GM12878 (cell line): ENCODE data around the gene GALNTL6. TPM values are rescaled to one million over a fixed set of nuclear protein-coding genes. Genes with fewer than 3 reads are reported as not detected.

ENCODE experiments used
- ATAC-seq: fragments of 200-7000 bp; cut with Tn5 transposase; 3 replicates; pipeline ENCODE4 v1.9.1; 2020; ENCODE audit warnings: mild to moderate bottlenecking, moderate library complexity
- BruUV-seq: library from RNA; stranded (reverse); fragments of 400-500 nt; replicated peaks from 2 replicates; lab custom pipeline; 2021; lab: Mats Ljungman, UMichigan
- CTCF ChIA-PET: fragments of 300-600 bp; sonication (Branson Sonifier 250); formaldehyde crosslinking; extraction: SDS; loops from one replicate; lab custom pipeline; 2021; ENCODE audit warnings: inconsistent platforms; lab: Yijun Ruan, JAX
- POLR2A ChIA-PET: fragments of 350-600 bp; formaldehyde crosslinking; extraction: SDS; loops from one replicate; lab custom pipeline; 2021; ENCODE audit warnings: inconsistent platforms; lab: Charles Lee
- RAD21 ChIA-PET: fragments of 300-600 bp; sonication (Branson Sonifier 250); formaldehyde crosslinking; loops from one replicate; lab custom pipeline; 2023; ENCODE audit warnings: antibody characterized with exemption; ENCODE audit not compliant: unreplicated experiment; lab: Charles Lee
- SMC1A ChIA-PET: fragments of 300-600 bp; sonication (Branson Sonifier 250); formaldehyde crosslinking; loops from one replicate; lab custom pipeline; 2023; ENCODE audit not compliant: unreplicated experiment, uncharacterized antibody; lab: Charles Lee
- DNase-seq: peaks from one replicate; pipeline ENCODE4 v3.0.0-alpha.2; 2011; ENCODE audit warnings: low read depth, low spot score
- FAIRE-seq: peaks from 3 replicates; lab custom pipeline; 2011; peaks lifted over from hg19 to GRCh38; lab: Jason Lieb, UNC
- H2AFZ ChIP-seq: 2 replicates; pipeline ENCODE4 v1.6.0; 2011; ENCODE audit warnings: low read depth, low read length, control low read depth; ENCODE audit not compliant: control insufficient read depth
- H3K27ac ChIP-seq: 2 replicates; pipeline ENCODE4 v1.5.1; 2011; ENCODE audit warnings: control low read depth; ENCODE audit not compliant: control insufficient read depth, insufficient read depth
- H3K27me3 ChIP-seq, 2 experiments: replicated peaks in 1 of 2; 2 replicates each; pipeline versions ENCODE4 v1.6.0 to v1.6.1; 2011; ENCODE audit warnings: low read length in 1 of 2; ENCODE audit not compliant: control insufficient read depth in 2 of 2, insufficient read depth in 2 of 2
- H3K36me3 ChIP-seq, 2 experiments: 2 replicates each; pipeline ENCODE4 v1.5.1; 2011; ENCODE audit warnings: low read length in 1 of 2; ENCODE audit not compliant: control insufficient read depth in 2 of 2, insufficient read depth in 2 of 2
- H3K4me1 ChIP-seq: 2 replicates; pipeline ENCODE4 v1.6.1; 2011; ENCODE audit warnings: mild to moderate bottlenecking, low read length, moderate library complexity, mixed read lengths; ENCODE audit not compliant: control insufficient read depth, insufficient read depth
- H3K4me2 ChIP-seq: 2 replicates; pipeline ENCODE4 v1.6.0; 2011; ENCODE audit warnings: control low read depth; ENCODE audit not compliant: control insufficient read depth, insufficient read depth
- H3K4me3 ChIP-seq: fragments of 200-600 bp; sonication (generic); 2 replicates; pipeline ENCODE4 v1.5.1; 2016
- H3K79me2 ChIP-seq: 2 replicates; pipeline ENCODE4 v1.6.0; 2011; ENCODE audit warnings: low read length; ENCODE audit not compliant: control insufficient read depth, insufficient read depth
- H3K9ac ChIP-seq: 2 replicates; pipeline ENCODE4 v1.8.0; 2011; ENCODE audit warnings: low read length, control low read depth, mixed read lengths; ENCODE audit not compliant: control insufficient read depth, insufficient read depth
- H3K9me3 ChIP-seq: replicated peaks from 3 replicates; pipeline ENCODE4 v1.5.1; 2011; ENCODE audit warnings: mild to moderate bottlenecking, low read length; ENCODE audit not compliant: control insufficient read depth, insufficient read depth
- H4K20me1 ChIP-seq: 2 replicates; pipeline ENCODE4 v1.6.0; 2011; ENCODE audit not compliant: control insufficient read depth, insufficient read depth
- FOS ChIP-seq: IDR thresholded peaks from 3 replicates; pipeline ENCODE4 v1.6.1; 2011; ENCODE audit warnings: borderline replicate concordance; ENCODE audit not compliant: insufficient read length; ENCODE audit errors: extremely low read depth
- KLF5 ChIP-seq: fragments of 450-650 bp; IDR thresholded peaks from 2 replicates; pipeline ENCODE4 v1.6.1; 2014; ENCODE audit warnings: mild to moderate bottlenecking; ENCODE audit not compliant: partially characterized antibody
- POLR2AphosphoS2 ChIP-seq: IDR thresholded peaks from 2 replicates; pipeline ENCODE4 v1.6.1; 2011; ENCODE audit warnings: low read depth, mild to moderate bottlenecking, low read length, improper control_type of control experiment, moderate library complexity
- POLR2AphosphoS5 ChIP-seq: IDR thresholded peaks from 2 replicates; pipeline ENCODE4 v1.6.1; 2011; ENCODE audit warnings: mild to moderate bottlenecking, low read length, inconsistent platforms
- RBBP5 ChIP-seq: fragments of 200-600 bp; sonication (generic); conservative IDR thresholded peaks from 2 replicates; pipeline ENCODE4 v1.6.1; 2016
- SPI1 ChIP-seq: IDR thresholded peaks from 2 replicates; pipeline ENCODE4 v1.6.1; 2011; ENCODE audit warnings: low read depth, mild to moderate bottlenecking, low read length, moderate library complexity, borderline replicate concordance; ENCODE audit not compliant: insufficient read depth
- ZNF207 ChIP-seq: fragments of 450-650 bp; IDR thresholded peaks from 2 replicates; pipeline ENCODE4 v1.6.1; 2014; ENCODE audit warnings: antibody characterized with exemption, mild to moderate bottlenecking, borderline replicate concordance
- ZNF24 ChIP-seq: fragments of 450-650 bp; IDR thresholded peaks from 2 replicates; pipeline ENCODE4 v1.6.1; 2017; ENCODE audit warnings: antibody characterized with exemption, mild to moderate bottlenecking
- ZNF384 ChIP-seq: IDR thresholded peaks from 2 replicates; pipeline ENCODE4 v1.6.1; 2012; ENCODE audit warnings: low read depth, mild to moderate bottlenecking, low read length, improper control_type of control experiment, borderline replicate concordance
- WGBS: methylation state at CpG from one replicate; pipeline ENCODE4 v1.1.6; 2016; ENCODE audit warnings: low lambda C conversion rate; ENCODE audit not compliant: insufficient replicate concordance, insufficient coverage; ENCODE audit errors: missing lambda C conversion rate; 5-methylcytosine and 5-hydroxymethylcytosine counted together
- in situ Hi-C: fragments of 300-500 bp; cut with MboI; formaldehyde crosslinking; loops from 9 replicates; pipeline ENCODE4 v1.14.3; 2018; ENCODE audit warnings: mixed read lengths
- intact Hi-C: fragments of 100-400 bp; cut with micrococcal nuclease; formaldehyde crosslinking; loops from one replicate; pipeline ENCODE4 v1.14.2; 2022; ENCODE audit not compliant: unreplicated experiment
- polyA plus RNA-seq, 11 experiments: library from polyadenylated mRNA; depleted of rRNA in 4 of 11; unstranded in 6 of 11; stranded (reverse) in 5 of 11; fragments of >200 nt; fragmentation: Nextera tagmentation in 4 of 11; fragmentation: Illumina TruSeq in 1 of 11; extraction: Ambion mirVana in 4 of 11; extraction: Trizol in 1 of 11; gene quantifications; 1 replicate in 1 of 11; 2 replicates in 10 of 11; pipeline versions ENCODE4 v1.2.1 to v1.2.3, GENCODE V29; 2011 to 2016; ENCODE audit warnings: inconsistent platforms in 2 of 11, missing spikeins in 2 of 11, low read depth in 1 of 11
- total RNA-seq, 4 experiments: library from RNA; depleted of rRNA in 3 of 4; stranded (reverse); fragments of >200 nt in 3 of 4; fragmentation: Illumina TruSeq in 1 of 4; extraction: Trizol in 1 of 4; gene quantifications; 2 replicates each; pipeline versions ENCODE4 v1.2.1 to v1.2.3, GENCODE V29; 2013 to 2021
- TF ChIP-seq, protein P1 (sequence below): fragments of 450-650 bp; IDR thresholded peaks from 2 replicates; pipeline ENCODE4 v1.6.1; 2017; ENCODE audit warnings: mild to moderate bottlenecking
- TF ChIP-seq, protein P2 (sequence below): IDR thresholded peaks from 2 replicates; pipeline ENCODE4 v1.6.1; 2012; ENCODE audit warnings: low read depth, low read length, improper control_type of control experiment
- TF ChIP-seq, protein P3 (sequence below): IDR thresholded peaks from 2 replicates; pipeline ENCODE4 v1.6.1; 2012; ENCODE audit warnings: mild to moderate bottlenecking, low read depth, low read length
- TF ChIP-seq, protein P4 (sequence below): fragments of 450-650 bp; IDR thresholded peaks from 2 replicates; pipeline ENCODE4 v1.6.1; 2017; ENCODE audit warnings: mild to moderate bottlenecking, moderate library complexity

Gene GALNTL6
- total and polyA plus RNA-seq, 10 of the 15 experiments (the other 5 are each of a cell fraction or from before 2014, with no cell fraction given) = 0.01 to 0.29 TPM; not detected in 8

DNA sequence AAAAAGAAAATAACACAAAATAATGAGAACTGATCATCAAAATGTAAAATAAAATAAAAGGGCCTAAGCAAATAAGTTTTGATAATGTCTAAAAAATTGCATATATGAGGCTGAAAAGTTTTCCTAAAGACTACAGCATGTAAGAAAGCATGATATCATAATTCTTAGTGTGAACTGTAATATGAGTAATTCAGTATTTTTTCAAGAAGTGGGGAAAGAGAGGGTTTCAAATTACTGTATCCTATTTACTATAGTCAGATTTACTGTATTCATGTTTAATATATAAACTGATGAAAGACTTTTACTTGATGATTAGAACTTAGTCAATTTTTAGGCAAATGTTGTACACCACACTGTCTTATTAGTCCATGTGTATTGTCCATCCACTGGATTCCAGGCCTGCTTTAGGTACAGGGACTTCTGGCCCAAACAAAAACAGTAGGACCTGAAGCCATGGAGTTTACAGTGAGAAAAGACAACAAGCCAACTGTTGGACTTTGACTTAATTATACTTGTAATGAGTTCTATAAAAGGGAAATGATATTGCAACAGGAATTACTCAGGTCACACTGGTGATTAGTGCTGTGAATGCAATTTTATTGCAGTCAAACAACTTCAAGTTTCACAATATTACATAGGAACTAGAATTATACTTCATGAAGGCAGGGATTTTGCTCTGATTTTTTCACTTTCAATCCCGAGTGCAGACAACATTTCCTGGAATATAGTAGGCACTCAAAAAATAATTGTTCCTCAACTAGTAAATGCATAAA, 837.7 kb downstream of the GALNTL6 start:
- POLR2A ChIA-PET = no interaction called here
- TF ChIP-seq KLF5 (no peak), ZNF384 (no peak), POLR2AphosphoS2 (no peak), SPI1 (no peak), ZNF24 (no peak), ZNF207 (no peak), RBBP5 (no peak), FOS (no peak), POLR2AphosphoS5 (no peak)
- TF ChIP-seq, protein P1, sequence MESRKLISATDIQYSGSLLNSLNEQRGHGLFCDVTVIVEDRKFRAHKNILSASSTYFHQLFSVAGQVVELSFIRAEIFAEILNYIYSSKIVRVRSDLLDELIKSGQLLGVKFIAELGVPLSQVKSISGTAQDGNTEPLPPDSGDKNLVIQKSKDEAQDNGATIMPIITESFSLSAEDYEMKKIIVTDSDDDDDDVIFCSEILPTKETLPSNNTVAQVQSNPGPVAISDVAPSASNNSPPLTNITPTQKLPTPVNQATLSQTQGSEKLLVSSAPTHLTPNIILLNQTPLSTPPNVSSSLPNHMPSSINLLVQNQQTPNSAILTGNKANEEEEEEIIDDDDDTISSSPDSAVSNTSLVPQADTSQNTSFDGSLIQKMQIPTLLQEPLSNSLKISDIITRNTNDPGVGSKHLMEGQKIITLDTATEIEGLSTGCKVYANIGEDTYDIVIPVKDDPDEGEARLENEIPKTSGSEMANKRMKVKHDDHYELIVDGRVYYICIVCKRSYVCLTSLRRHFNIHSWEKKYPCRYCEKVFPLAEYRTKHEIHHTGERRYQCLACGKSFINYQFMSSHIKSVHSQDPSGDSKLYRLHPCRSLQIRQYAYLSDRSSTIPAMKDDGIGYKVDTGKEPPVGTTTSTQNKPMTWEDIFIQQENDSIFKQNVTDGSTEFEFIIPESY = no peak
- TF ChIP-seq, protein P2, sequence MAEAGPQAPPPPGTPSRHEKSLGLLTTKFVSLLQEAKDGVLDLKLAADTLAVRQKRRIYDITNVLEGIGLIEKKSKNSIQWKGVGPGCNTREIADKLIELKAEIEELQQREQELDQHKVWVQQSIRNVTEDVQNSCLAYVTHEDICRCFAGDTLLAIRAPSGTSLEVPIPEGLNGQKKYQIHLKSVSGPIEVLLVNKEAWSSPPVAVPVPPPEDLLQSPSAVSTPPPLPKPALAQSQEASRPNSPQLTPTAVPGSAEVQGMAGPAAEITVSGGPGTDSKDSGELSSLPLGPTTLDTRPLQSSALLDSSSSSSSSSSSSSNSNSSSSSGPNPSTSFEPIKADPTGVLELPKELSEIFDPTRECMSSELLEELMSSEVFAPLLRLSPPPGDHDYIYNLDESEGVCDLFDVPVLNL = no peak
- TF ChIP-seq, protein P3, sequence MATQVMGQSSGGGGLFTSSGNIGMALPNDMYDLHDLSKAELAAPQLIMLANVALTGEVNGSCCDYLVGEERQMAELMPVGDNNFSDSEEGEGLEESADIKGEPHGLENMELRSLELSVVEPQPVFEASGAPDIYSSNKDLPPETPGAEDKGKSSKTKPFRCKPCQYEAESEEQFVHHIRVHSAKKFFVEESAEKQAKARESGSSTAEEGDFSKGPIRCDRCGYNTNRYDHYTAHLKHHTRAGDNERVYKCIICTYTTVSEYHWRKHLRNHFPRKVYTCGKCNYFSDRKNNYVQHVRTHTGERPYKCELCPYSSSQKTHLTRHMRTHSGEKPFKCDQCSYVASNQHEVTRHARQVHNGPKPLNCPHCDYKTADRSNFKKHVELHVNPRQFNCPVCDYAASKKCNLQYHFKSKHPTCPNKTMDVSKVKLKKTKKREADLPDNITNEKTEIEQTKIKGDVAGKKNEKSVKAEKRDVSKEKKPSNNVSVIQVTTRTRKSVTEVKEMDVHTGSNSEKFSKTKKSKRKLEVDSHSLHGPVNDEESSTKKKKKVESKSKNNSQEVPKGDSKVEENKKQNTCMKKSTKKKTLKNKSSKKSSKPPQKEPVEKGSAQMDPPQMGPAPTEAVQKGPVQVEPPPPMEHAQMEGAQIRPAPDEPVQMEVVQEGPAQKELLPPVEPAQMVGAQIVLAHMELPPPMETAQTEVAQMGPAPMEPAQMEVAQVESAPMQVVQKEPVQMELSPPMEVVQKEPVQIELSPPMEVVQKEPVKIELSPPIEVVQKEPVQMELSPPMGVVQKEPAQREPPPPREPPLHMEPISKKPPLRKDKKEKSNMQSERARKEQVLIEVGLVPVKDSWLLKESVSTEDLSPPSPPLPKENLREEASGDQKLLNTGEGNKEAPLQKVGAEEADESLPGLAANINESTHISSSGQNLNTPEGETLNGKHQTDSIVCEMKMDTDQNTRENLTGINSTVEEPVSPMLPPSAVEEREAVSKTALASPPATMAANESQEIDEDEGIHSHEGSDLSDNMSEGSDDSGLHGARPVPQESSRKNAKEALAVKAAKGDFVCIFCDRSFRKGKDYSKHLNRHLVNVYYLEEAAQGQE = no peak
- TF ChIP-seq, protein P4, sequence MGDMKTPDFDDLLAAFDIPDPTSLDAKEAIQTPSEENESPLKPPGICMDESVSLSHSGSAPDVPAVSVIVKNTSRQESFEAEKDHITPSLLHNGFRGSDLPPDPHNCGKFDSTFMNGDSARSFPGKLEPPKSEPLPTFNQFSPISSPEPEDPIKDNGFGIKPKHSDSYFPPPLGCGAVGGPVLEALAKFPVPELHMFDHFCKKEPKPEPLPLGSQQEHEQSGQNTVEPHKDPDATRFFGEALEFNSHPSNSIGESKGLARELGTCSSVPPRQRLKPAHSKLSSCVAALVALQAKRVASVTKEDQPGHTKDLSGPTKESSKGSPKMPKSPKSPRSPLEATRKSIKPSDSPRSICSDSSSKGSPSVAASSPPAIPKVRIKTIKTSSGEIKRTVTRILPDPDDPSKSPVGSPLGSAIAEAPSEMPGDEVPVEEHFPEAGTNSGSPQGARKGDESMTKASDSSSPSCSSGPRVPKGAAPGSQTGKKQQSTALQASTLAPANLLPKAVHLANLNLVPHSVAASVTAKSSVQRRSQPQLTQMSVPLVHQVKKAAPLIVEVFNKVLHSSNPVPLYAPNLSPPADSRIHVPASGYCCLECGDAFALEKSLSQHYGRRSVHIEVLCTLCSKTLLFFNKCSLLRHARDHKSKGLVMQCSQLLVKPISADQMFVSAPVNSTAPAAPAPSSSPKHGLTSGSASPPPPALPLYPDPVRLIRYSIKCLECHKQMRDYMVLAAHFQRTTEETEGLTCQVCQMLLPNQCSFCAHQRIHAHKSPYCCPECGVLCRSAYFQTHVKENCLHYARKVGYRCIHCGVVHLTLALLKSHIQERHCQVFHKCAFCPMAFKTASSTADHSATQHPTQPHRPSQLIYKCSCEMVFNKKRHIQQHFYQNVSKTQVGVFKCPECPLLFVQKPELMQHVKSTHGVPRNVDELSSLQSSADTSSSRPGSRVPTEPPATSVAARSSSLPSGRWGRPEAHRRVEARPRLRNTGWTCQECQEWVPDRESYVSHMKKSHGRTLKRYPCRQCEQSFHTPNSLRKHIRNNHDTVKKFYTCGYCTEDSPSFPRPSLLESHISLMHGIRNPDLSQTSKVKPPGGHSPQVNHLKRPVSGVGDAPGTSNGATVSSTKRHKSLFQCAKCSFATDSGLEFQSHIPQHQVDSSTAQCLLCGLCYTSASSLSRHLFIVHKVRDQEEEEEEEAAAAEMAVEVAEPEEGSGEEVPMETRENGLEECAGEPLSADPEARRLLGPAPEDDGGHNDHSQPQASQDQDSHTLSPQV = no peak

More for the DNA sequence above, 837.7 kb downstream of the GALNTL6 start:
- Histone ChIP-seq H3K4me1 (no peaks in the 10 kb centered on the region), H3K27ac (no peak overlapping the region), H4K20me1 (no peaks in the 10 kb centered on the region), H3K9ac (no peak overlapping the region), H3K36me3 (no peaks in the 10 kb centered on the region), H3K9me3 (no peaks in the 10 kb centered on the region), H3K27me3 (no peaks in the 10 kb centered on the region), H3K79me2 (no peaks in the 10 kb centered on the region), H3K4me3 (no peak overlapping the region), H2AFZ (no peak overlapping the region), H3K4me2 (no peak overlapping the region)
- SMC1A ChIA-PET = no interaction called here
- CTCF ChIA-PET = no interaction called here
- in situ Hi-C loops (no loop called here), intact Hi-C loops (no loop called here)
- DNase-seq = no peak
- ATAC-seq = no peak
- no peak for FAIRE-seq
- BruUV-seq = no TSS peak
- RAD21 ChIA-PET = no interaction called here
- 0% methylated on average over 1 of the region's 1 CpG for WGBS
